Activated naive CD8-positive, alpha-beta T cell treated with anti-CD3 and anti-CD28 coated beads, Interleukin-2, amount 50 U/mL, for 16 hours (primary cell): ENCODE results near the gene SLC2A9.

Experiments used
- DNase-seq: peaks from one replicate; pipeline ENCODE4 v3.0.0-alpha.2; 2020; ENCODE audit warnings: low read depth, low spot score

Gene SLC2A9

DNA sequence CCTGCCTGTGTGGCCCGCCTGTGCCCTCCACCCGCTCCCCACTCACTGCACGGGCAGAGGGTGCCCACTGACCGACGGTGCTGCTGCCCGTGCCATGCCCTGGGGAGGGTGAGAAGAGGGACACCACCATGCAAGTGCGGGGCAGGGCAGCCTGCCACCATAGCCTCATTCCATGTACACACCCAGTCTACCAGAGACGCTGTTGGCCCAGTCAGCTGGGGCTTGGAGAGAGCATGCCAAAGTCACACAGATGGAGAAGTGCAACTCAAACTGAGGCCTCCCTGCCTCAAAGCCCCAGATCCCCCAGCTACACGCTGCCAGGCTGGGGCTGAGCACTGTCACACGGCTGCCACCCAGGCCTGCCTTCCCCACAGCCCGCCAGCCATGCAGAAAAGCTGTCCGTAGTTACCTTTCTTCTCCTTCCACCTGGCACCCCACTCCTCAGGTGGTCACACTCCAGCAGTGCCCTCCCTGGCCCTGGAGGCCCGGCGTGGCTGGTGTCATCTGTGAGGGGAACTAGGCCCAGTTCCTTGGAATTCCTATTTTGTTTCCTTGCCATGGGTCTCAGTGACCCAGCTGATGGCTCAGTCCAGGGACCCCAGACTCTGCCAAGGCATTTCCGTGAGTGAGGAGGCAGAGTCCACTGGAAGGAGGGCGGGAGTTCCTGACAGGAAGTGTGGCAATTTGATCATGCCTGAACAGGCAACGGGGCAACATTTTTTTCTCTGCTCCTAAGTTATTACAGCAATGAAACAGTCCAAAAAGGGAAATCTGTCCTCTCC is at the start of gene SLC2A9:
TSS of gene SLC2A9 (minus strand) at position 627 of the 782 bp plus-strand sequence. CDS start at position 559, 68 bp downstream.
- no peak for DNase-seq

DNA sequence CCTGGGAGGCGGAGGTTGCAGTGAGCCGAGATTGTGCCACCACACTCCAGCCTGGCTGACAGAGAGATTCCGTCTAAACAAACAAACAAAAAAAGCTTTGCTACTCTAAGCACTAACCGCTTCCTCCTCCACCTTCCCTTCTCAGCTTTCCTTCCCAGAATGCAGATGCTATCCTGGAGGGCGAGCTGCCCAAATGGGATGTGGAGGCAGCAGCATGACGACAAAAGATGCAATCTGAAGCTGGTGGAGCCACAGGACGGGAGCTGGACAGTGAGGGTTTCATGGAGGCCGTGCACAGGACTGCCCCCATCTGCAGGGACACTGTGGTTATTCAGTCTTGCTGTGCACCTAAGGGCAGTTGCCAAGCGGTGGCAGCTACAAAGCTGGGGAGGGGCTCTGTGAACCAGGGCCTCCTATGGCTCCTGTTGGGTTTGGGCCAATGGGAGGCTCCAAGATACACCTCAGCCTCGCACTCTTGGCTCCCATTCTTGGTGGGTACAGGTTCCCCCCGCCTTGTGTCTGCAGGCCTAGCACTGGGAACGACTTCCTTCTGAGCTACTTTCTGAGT is 47.9 kb upstream of the SLC2A9 start:
- DNase-seq = no peak

DNA sequence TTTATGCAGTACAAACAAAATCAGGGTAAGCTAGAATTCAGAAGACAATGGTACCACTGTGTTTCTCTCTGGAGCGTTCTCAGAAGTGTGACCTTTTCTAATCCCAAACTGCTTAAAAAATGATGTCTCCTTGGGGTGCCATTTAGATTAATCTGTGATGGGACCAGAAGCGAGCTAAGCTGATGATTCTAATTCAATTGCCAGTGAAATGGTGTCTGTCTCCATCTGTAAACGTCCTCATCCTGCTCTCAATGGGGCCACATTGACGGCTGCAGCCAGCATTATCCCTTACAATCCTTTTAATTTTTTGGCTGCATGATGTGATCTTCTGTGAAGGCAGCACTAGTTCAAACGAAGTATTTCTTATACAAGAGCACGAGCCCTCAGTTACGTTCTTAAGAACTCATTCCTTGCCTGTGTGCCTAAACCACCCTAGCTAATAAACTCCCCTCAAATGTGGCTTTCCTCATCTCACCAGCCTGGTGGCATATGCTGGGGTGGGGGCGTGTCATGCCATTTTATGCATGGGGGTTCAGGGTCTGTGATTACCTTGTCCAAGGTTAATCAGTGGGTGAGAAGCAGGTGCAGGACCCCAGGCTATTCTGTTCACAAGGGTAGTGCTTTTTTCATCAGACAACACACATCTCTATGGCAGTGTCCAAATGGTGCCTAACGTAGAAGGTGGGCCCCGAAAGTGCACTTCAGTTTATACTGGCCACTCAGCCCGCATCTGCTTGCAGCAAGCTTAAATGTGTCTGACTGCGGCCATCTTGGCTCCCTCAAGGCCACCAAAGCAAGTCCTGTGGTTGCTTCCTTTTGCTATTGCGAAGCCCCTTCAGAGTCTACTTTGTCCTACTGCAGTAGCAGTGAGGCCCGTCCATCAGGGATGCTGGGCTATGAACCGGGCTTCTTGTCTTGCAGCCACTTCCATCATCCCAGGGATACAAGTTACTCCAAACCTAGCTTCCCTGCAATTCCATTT is 45.7 kb upstream of the SLC2A9 start:
- DNase-seq = no peak

DNA sequence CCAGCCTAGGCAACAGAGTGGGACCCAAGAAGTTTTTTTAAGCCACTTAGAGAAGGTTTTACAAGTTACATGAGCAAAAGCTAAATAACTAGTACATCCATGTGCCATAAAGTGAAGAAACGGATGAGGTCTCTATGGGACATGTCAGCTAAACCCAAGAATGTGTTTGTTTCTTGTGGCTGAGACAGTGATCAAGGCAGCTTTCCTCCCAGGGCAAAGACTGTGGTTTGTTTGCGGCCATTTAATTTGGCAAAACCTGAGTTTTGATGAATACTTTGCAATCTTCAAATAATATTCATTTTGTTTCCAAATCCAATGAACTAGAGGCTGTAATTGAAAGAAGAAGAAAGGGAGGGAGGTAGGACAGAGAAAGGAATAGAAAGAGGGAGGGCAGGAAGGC is 44.9 kb upstream of the SLC2A9 start:
- no peak for DNase-seq

DNA sequence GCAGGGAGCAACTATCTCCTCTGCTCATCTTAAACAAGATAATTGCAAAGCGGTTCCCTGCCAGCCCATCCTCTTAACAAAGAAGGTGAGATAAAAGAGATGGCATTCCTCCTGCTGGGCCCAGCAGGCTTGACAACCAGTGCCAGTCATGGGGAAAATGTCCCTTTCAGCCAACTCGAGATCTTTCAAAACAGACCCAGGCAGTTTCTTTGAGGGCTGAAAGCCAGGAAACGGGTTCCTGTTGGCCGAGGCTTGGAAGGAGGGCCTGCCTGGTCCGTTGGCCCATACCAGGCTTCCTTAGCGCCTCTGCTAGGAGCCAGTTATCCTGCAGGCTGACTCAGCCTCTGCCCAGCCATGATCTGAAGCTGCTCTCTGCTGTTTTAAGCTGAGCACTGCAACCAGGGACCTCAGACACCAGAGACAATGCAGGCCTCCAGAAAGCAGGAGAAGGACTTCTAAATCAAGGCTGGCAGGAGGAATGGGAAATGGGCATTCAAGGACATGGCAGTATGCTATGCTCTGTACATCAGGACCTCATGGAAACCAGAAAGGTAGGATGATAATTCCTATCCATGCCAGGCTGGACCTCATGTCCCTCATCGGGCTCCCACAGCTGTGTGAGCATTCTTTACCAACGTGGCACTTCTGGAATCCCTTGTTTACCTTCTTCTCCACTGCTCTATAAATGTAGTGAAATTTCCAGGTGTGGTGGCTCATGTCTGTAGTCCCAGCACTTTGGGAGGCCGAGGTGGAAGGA is 42.4 kb upstream of the SLC2A9 start:
- no peak for DNase-seq

DNA sequence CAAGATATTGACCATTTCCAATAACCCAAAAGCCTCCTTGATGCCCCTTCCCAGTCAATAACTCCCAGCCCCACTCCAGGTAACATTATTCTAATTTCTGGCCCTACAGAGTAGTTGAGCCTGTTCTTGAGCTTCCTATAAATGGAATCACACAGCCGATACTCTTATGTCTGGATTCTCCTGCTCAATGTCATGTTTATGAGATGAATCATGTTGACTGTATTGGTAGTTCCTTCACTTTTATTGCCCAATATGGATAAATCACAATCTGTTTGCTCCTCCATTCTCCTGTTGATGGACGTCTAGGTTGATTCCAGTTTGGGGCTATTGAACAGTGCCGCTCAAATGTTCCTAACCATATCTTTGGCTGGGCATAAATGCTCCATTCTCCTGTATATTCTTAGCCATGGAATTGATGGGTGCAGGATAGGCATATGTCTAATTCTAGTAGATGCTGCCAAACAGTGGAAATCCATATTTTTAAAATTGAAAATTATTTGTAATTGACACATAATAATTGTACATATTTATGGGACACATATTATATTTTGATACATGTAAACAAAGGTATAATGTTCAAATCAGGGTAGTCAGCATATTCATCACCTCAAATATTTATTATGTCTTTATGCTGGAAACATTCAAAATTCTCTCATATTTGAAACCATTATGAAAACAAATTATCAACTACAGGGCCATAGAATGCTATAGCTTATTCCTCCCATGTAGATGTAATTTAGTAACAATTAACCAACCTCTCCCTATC is 40.5 kb upstream of the SLC2A9 start:
- no peak for DNase-seq

DNA sequence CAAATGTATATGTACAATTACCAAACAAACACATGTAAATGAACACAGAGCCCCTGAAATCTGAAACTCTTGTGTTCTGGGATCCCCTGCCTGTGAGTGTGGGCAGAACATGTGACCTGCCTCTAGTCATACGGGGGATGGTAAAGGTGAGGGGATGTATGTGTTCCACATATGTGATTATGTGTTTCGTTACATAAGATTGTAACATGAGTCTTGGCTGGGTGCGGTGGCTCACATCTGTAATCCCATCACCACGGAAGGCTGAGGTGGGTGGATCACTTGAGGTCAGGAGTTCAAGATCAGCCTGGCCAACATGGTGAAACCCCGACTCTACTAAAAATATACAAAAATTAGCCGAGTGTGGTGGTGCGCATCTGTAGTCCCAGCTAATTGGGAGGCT is 37.1 kb upstream of the SLC2A9 start:
- no peak for DNase-seq

DNA sequence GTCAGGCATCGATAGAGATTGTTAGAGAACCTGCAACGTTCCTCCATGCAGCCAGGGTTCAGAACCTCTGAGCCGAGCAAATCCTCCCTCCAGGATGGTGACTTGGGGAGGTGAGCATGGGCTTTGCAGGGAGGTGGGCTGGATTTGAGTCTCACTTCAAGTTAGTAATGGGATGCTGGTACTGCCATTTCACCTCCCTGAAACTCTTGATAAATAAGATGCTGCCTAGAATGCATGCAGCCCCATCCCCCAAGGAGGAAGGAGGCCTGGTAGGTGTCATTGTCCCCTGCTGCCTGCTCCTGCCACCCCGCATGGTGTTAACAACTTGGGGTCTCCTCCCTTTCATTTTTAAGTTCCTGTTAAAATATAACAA is 35.7 kb upstream of the SLC2A9 start:
- no peak for DNase-seq

DNA sequence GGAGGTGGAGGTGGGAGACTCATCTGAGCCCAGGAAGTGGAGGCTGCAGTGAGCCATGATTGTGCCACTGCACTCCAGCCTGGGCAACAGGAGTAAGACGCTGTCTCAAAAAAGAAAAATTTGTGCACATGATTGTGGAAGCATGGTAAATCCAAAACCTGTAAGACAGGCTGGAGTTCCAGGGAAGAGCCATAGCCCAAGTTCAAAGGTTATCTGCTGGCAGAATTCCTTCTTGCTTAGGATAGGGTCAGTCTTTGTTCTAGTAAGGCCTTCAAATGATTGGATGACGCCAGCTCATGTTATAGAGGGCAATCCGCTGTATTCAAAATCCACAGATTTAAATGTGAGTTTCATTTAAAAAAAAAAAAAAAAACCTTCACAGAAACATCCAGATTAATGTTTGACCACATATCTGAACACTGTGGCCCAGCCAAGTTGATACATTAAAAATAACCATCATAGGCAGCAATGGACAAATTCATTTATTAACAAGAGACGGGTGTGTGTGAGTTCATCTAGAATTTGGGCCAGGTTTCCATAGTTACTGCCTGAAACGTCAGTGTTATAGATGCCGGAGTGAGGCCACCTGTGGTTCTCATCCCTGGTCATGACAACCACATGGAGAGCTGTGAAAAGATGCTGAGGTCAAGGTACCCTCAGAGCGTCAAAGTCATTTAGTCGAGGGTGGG is 35.2 kb upstream of the SLC2A9 start:
- DNase-seq = no peak

DNA sequence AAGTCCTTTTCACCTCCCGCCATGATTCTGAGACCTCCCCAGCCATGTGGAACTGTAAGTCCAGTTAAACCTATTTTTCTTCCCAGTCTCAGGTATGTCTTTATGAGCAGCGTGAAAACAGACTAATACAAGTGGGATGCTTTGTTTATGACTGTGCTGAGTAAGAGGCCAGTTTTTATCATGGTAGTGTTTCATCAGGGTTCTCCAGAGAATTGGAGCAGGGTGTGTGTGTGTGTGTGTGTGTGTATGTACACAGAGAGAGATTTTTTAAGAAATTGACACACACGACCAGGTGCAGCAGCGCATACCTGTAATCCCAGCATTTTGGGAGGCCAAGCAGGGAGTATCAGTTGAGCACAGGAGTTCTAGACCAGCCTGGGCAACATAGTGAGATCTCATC is 34.6 kb upstream of the SLC2A9 start:
- no peak for DNase-seq

DNA sequence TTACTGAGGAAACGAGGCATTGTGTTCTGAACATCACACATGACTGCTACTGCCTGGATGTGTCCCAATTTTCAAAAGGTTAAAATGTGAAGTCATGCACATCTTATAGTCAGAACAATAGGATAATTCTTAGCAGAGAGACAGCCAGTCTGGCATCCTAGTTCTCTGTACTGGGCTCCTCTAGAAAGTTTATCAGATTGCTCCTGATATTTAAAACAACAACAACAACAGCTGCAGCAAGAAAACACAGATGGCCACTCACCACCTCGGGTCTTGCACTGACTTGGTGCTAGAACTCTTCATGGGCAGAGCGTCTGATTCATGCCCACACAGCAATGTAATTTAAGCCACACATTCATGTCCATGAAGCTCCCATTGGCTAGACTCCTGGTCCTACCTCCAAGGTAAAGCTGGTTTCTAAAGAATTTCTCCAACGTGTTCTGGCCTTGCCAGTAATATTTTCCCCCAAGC is 33.3 kb upstream of the SLC2A9 start:
- no peak for DNase-seq

DNA sequence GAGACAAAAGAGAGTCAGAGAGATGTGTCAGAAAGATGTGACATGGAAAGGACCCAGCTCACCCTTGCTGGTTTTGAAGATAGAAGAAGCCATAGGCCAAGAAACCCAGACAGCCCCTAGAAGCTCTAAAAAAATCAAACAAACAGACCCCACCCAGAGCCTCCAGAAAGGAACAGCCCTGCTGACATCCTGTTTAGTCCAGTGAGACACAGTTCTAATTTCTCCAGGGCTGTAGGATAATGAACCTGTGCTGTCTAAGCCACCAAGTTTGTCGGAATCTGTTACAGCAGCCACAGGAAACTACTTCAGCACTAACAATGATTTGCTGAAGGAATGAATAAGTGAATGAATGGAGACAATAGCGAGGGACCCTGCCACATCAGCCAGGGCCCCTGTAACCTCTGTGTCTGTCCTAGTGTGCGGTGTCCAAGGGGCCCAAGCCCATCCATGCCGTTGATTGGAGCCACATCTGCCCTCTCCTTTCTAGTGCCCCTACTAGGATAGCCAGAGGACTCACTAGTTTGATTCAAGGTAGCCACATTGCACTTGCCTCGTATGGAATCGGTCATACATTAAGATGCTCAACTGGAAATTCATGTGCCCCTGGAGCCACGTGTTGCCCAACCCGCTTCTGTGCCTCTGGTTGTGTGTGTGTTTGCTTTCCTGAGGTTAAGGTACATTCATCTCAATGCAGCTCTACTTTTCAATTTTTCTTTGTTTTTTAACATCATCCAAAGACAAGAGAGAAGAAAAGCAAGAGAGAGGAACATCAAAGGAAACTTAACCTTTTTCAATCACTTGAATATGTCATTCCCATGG is 32.5 kb upstream of the SLC2A9 start:
- no peak for DNase-seq

DNA sequence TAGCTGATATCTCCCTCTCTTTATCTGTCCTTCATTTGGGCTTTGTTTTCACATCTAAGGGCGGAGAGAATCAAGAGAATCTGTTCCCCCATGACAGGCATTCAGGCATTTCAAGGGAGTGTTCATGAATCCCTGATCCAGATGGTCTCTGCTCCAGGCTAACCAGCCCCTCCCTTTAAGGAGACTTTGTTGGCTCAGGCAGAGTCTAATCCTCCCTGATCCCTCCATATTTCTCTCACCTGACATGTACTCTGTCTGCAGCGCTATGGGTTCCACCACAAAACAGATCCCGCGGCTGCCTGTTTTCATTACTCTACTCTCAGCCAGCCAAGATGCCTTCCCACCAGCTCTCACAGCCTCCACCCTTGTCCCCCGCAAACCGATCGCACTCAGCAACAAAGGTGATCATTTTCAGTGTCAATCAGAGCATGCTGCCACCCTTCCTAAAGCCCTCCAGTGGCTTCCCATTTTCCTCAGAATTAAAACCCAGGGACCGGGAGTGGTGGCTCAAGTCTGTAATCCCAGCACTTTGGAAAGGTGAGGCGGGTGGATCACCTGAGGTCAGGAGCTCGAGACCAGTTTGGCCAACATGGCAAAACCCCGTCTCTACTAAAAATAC is 30.3 kb upstream of the SLC2A9 start:
- no peak for DNase-seq

DNA sequence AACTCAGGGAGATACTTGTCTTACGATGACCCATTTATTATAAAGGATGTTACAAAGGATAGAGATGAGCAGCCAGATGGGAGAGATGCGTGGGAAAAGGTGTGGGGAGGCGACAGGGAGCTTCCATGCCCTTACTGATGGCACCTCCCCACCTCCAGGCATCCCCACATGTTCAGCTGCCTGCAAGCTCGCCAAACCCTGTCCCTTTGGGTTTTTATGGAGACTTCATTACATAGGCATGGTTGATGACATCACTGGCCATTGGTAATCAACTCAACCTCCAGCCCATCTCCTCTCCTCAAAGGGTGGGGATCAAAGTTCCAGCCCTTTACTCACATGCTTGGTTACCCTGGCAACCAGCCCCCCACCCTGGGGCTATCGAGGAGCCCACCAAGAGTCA is 29.4 kb upstream of the SLC2A9 start:
- DNase-seq = no peak

DNA sequence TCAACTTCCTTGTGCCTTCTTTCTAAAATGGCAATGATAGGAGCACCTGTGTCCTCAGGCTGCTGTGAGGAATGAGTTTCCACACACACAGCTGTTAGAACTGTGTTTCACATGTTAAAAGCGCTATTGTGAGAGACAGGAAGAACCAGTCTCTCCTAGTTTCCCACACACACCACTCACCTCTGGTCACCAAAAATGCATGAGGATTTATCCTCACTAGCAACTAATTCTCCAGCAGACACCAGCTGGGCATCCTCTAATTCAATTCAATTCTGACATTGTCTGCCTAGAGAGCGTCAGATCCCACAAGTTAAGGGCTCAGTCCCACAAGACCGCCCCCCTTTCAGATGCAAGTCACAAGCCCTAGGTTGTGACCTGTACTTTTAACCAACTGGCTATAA is 29.0 kb upstream of the SLC2A9 start:
- DNase-seq = no peak

DNA sequence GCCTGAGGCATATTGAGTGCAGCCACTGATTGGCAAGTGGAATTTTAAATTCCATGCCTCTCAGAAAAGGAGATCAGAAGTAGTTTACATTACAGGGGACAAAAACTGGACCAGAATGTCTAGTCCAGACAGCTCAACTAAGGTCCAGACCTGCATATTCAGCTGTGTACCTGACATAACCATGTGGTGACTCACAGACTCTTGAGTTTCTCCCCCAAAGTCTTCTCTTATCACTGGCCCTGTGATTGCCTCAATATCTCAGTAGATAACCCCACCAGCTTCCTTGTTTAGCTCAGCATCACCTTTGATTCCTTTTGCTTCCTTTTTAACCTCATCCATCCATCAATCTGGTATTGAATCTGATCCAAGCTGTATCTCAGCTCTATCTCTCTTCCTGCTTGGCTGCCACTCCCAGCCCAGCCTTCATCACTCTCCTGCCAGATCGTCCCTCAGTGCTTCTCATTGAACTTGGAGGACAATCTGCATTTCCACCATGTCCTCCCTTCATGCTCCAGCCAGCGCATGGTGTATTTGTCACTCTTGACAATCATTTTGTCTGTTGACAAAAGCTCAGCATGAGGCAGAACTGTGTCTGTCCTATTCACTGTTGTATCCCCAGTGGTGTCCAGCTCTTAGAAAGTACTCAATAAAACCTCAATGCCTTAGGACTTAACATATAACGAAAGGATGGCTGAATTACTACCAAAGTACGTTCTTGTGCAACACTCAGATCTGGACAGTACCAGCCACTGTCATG is 27.8 kb upstream of the SLC2A9 start:
- DNase-seq = no peak

DNA sequence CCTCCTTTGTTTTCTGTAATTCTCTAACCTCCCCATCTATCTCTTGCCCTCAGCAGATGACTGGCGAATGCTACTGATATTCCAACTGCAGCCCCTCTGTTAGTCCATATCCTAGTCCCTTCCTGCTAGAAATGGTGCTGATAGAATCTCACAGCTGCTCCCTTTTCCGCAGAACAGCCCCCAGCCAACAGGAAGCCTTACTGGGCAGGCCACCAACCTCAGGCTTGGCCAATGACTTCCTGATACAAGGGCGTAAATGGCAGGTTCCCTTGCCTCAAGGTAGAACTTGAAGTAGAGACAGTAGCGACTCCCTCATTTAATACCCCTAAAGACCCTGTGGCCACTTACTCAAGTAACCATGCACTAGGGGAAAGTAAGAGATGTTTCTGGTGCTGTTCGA is 26.7 kb upstream of the SLC2A9 start:
- no peak for DNase-seq

DNA sequence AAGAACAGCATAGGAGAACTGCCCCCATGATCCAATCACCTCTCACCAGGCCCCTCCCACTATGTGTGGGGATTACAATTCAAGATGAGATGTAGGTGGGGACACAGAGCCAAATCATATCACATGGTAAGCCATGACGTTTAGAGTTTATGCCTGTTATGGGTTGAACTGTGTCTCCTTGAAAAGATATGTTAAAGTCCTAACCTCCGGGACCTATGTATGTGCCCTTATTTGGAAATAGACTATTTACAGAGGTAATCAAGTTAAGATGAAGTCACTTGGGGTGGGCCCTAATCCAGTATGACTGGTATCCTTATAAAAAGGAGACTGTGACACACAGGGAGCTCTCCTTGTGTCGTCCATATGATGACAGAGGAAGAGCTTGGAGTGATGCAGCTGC is 25.2 kb upstream of the SLC2A9 start:
- no peak for DNase-seq
